GM10248 (cell line): ENCODE measurements around the gene AMBRA1.

Source experiments
- CTCF ChIA-PET: fragments of 300-600 bp; sonication (Branson Sonifier 250); formaldehyde crosslinking; extraction: SDS; loops from one replicate; lab custom pipeline; 2021; ENCODE audit warnings: antibody characterized with exemption; lab: Yijun Ruan, JAX
- POLR2A ChIA-PET: fragments of 350-650 bp; sonication (Branson Sonifier 250); formaldehyde crosslinking; extraction: SDS; loops from one replicate; lab custom pipeline; 2020; ENCODE audit warnings: antibody characterized with exemption; lab: Yijun Ruan, JAX
- DNase-seq: peaks from one replicate; pipeline ENCODE4 v3.0.0; 2012; ENCODE audit errors: extremely low spot score
- CTCF ChIP-seq: IDR thresholded peaks from 2 replicates; pipeline ENCODE4 v1.5.1; 2012; ENCODE audit warnings: mild to moderate bottlenecking, low read depth; ENCODE audit errors: extremely low read depth, missing control alignments, control extremely low read depth

The AMBRA1 gene

GRCh38 chr11:46378811-46379481 lies 214.9 kb downstream of the AMBRA1 start:
- no peak for DNase-seq
- ChIA-PET CTCF (interaction anchor here (0.8 to 4.1 kb wide), 10 partner anchors 10 to 157 kb away, joined by 3 to 42 read pairs (median 8); partner anchors contain the start of gene DGKZ), POLR2A (no interaction called here)
- no peak for TF ChIP-seq CTCF

- no peak for TF ChIP-seq CTCF
- CTCF ChIA-PET: interaction anchor here (0.8 to 4.1 kb wide), 9 partner anchors 9 to 158 kb away, joined by 3 to 42 read pairs (median 9); partner anchors contain the start of gene DGKZ
- POLR2A ChIA-PET: no interaction called here
- no peak for DNase-seq
Observed at GRCh38 chr11:46378296-46378695, 215.5 kb downstream of the AMBRA1 start.

GRCh38 chr11:46377831-46378230 lies 216.0 kb downstream of the AMBRA1 start:
- ChIA-PET CTCF (interaction anchor here (0.8 to 4.1 kb wide), 8 partner anchors 9 to 159 kb away, joined by 3 to 42 read pairs (median 14); partner anchors contain the start of gene DGKZ), POLR2A (no interaction called here)
- TF ChIP-seq CTCF: no peak
- DNase-seq: no peak

GRCh38 chr11:46377290-46377689 lies 216.5 kb downstream of the AMBRA1 start:
- DNase-seq: no peak
- ChIA-PET CTCF (interaction anchor here (1.3 to 4.1 kb wide), 5 partner anchors 11 to 30 kb away, joined by 4 to 42 read pairs (median 21); partner anchors contain the start of gene DGKZ), POLR2A (no interaction called here)
- TF ChIP-seq CTCF: no peak

- ChIA-PET POLR2A (no interaction called here), CTCF (interaction anchor here (0.9 to 4.1 kb wide), 5 partner anchors 11 to 31 kb away, joined by 3 to 42 read pairs (median 21); no protein-coding TSS in a partner anchor)
- DNase-seq: no peak
- TF ChIP-seq CTCF: no peak
Observed at GRCh38 chr11:46376258-46377050, 217.4 kb downstream of the AMBRA1 start.

- TF ChIP-seq CTCF: no peak
- ChIA-PET CTCF (interaction anchor here (0.9 to 4.1 kb wide), 5 partner anchors 10 to 30 kb away, joined by 3 to 42 read pairs (median 21); no protein-coding TSS in a partner anchor), POLR2A (no interaction called here)
- no peak for DNase-seq
Observed at GRCh38 chr11:46375392-46376101, 218.3 kb downstream of the AMBRA1 start.
